Suprapubic skin (tissue), 4 donors: Measurements from ENCODE around the gene ZFP69B.

Experiments used
- EP300 ChIP-seq: sonication (generic); formaldehyde crosslinking; IDR thresholded peaks from one replicate; pipeline ENCODE4 v1.6.1; 2017; ENCODE audit warnings: antibody characterized with exemption
- POLR2A ChIP-seq, 2 donors: fragments of 450-650 bp; IDR thresholded peaks; one replicate each; pipeline ENCODE4 v1.6.1; 2017; ENCODE audit warnings: antibody characterized with exemption in 2 of 2, mild to moderate bottlenecking in 2 of 2, moderate library complexity in 2 of 2
- POLR2AphosphoS5 ChIP-seq, 3 donors: sonication (generic); formaldehyde crosslinking; IDR thresholded peaks; one replicate each; pipeline ENCODE4 v1.6.1; 2017; ENCODE audit warnings: antibody characterized with exemption in 3 of 3
- TF ChIP-seq, protein P1 (sequence below), 2 donors: fragments of 200-600 bp in 1 of 2; fragments of 450-650 bp in 1 of 2; sonication (generic) in 1 of 2; IDR thresholded peaks; one replicate each; pipeline ENCODE4 v1.5.1; 2016 to 2019; ENCODE audit warnings: antibody characterized with exemption in 2 of 2, mild to moderate bottlenecking in 1 of 2, moderate library complexity in 1 of 2

DNA sequence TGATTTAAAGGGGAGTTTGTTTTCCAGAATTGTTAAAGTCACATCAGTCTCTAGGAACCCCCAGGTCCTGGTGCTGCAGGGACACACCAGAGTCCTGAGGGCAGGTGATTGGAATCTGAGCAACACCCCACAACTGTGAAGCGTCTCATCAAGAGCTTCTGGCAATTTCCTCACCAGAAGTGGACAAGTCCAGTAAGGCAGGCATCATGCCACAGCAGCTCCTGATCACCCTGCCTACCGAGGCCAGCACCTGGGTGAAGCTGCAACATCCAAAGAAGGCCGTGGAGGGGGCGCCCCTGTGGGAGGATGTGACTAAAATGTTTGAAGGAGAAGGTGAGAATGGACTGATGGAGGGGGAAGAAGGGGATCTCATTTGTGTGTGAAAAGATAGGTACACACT lies 28.9 kb downstream of the ZFP69B start:
- TF ChIP-seq, protein P1, sequence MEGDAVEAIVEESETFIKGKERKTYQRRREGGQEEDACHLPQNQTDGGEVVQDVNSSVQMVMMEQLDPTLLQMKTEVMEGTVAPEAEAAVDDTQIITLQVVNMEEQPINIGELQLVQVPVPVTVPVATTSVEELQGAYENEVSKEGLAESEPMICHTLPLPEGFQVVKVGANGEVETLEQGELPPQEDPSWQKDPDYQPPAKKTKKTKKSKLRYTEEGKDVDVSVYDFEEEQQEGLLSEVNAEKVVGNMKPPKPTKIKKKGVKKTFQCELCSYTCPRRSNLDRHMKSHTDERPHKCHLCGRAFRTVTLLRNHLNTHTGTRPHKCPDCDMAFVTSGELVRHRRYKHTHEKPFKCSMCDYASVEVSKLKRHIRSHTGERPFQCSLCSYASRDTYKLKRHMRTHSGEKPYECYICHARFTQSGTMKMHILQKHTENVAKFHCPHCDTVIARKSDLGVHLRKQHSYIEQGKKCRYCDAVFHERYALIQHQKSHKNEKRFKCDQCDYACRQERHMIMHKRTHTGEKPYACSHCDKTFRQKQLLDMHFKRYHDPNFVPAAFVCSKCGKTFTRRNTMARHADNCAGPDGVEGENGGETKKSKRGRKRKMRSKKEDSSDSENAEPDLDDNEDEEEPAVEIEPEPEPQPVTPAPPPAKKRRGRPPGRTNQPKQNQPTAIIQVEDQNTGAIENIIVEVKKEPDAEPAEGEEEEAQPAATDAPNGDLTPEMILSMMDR (IDR thresholded peaks at IDR 0.05): no peak
- TF ChIP-seq POLR2A (IDR thresholded peaks at IDR 0.05) (no peak), POLR2AphosphoS5 (IDR thresholded peaks at IDR 0.05) (no peak), EP300 (no peak)
